K562 (cell line): ENCODE data around the gene HHATL. TPM values are rescaled to one million over a fixed set of nuclear protein-coding genes. Genes with fewer than 3 reads are reported as not detected.
A peak's percentile ranks its signal among the peaks of the same experiment; 100 is the strongest.

Experiments
- ARID1B ChIP-seq: fragments of 450-650 bp; IDR thresholded peaks from 2 replicates; pipeline ENCODE4 v1.6.1; 2016; ENCODE audit warnings: antibody characterized with exemption, mild to moderate bottlenecking, inconsistent platforms
- CTBP1 ChIP-seq: fragments of 450-650 bp; IDR thresholded peaks from 2 replicates; pipeline ENCODE4 v1.6.1; 2016; ENCODE audit warnings: borderline replicate concordance
- FIP1L1 ChIP-seq: fragments of 200-400 bp; formaldehyde crosslinking; IDR thresholded peaks from 2 replicates; pipeline ENCODE4 v1.6.1; 2018; ENCODE audit warnings: mild to moderate bottlenecking, low read depth, low read length; ENCODE audit not compliant: poor library complexity, severe bottlenecking
- FOXA1 ChIP-seq: fragments of 450-650 bp; IDR thresholded peaks from 2 replicates; pipeline ENCODE4 v1.6.1; 2016; ENCODE audit warnings: mild to moderate bottlenecking, borderline replicate concordance
- GATAD2B ChIP-seq: fragments of 450-650 bp; IDR thresholded peaks from 2 replicates; pipeline ENCODE4 v1.6.1; 2017; ENCODE audit warnings: mild to moderate bottlenecking, borderline replicate concordance
- HDAC8 ChIP-seq: fragments of 450-650 bp; IDR thresholded peaks from 2 replicates; pipeline ENCODE4 v1.6.1; 2016; ENCODE audit warnings: mild to moderate bottlenecking, missing genetic modification characterization, moderate library complexity, missing compliant biosample characterization
- HLTF ChIP-seq: fragments of 450-650 bp; IDR thresholded peaks from 2 replicates; pipeline ENCODE4 v1.6.1; 2016
- HNRNPL ChIP-seq: fragments of 200-400 bp; formaldehyde crosslinking; IDR thresholded peaks from 2 replicates; pipeline ENCODE4 v1.6.1; 2017; ENCODE audit warnings: low read depth, mild to moderate bottlenecking, low read length
- HOMEZ ChIP-seq: fragments of 250-450 bp; sonication (Bioruptor Pico); IDR thresholded peaks from 2 replicates; pipeline ENCODE4 v1.4.0; 2020; ENCODE audit warnings: mild to moderate bottlenecking, moderate library complexity
- KAT7 ChIP-seq: sonication (generic); formaldehyde crosslinking; IDR thresholded peaks from 2 replicates; pipeline ENCODE4 v1.8.0; 2022; ENCODE audit warnings: missing genetic modification reagents, mild to moderate bottlenecking, borderline replicate concordance
- MAX ChIP-seq: sonication (generic); formaldehyde crosslinking; IDR thresholded peaks from 2 replicates; pipeline ENCODE4 v1.9.0; 2022; ENCODE audit warnings: mild to moderate bottlenecking, missing genetic modification reagents
- POLR2AphosphoS5 ChIP-seq: IDR thresholded peaks from 2 replicates; pipeline ENCODE4 v1.6.1; 2011; ENCODE audit warnings: mild to moderate bottlenecking, low read depth, low read length, moderate library complexity; ENCODE audit not compliant: control insufficient read depth, insufficient read depth
- PTTG1 ChIP-seq: fragments of 450-650 bp; IDR thresholded peaks from 2 replicates; pipeline ENCODE4 v1.6.1; 2016; ENCODE audit warnings: low read depth, mild to moderate bottlenecking, missing genetic modification characterization, missing compliant biosample characterization
- RB1 ChIP-seq: fragments of 450-650 bp; IDR thresholded peaks from 2 replicates; pipeline ENCODE4 v1.6.1; 2017; ENCODE audit warnings: low read depth, mild to moderate bottlenecking
- SIN3A ChIP-seq, 2 experiments: fragments of 150-350 bp in 1 of 2; IDR thresholded peaks; 2 replicates each; pipeline ENCODE4 v1.6.1; 2011 to 2016; ENCODE audit warnings: borderline replicate concordance in 2 of 2, low read depth in 2 of 2, low read length in 2 of 2, mild to moderate bottlenecking in 2 of 2, moderate library complexity in 2 of 2; ENCODE audit not compliant: control insufficient read depth in 1 of 2
- SIN3B ChIP-seq: fragments of 450-650 bp; IDR thresholded peaks from 2 replicates; pipeline ENCODE4 v1.6.1; 2017; ENCODE audit warnings: low read depth, mild to moderate bottlenecking, moderate library complexity
- SMAD4 ChIP-seq: fragments of 250-450 bp; sonication (Bioruptor Pico); conservative IDR thresholded peaks from 2 replicates; pipeline ENCODE4 v1.8.0; 2021; ENCODE audit warnings: inconsistent platforms, mild to moderate bottlenecking, moderate library complexity
- SMARCE1 ChIP-seq: fragments of 450-650 bp; IDR thresholded peaks from 2 replicates; pipeline ENCODE4 v1.7.1; 2016; ENCODE audit warnings: mild to moderate bottlenecking
- USF1 ChIP-seq: sonication (generic); formaldehyde crosslinking; IDR thresholded peaks from 2 replicates; pipeline ENCODE4 v1.9.0; 2022; ENCODE audit warnings: mild to moderate bottlenecking, missing genetic modification reagents
- USF2 ChIP-seq: sonication (generic); formaldehyde crosslinking; IDR thresholded peaks from 2 replicates; pipeline ENCODE4 v1.5.0; 2020; ENCODE audit warnings: missing genetic modification reagents
- ZNF184 ChIP-seq: sonication (generic); formaldehyde crosslinking; IDR thresholded peaks from 2 replicates; pipeline ENCODE4 v1.5.0; 2020; ENCODE audit warnings: missing genetic modification reagents
- ZNF311 ChIP-seq: fragments of 250-450 bp; sonication (Bioruptor Pico); IDR thresholded peaks from 2 replicates; pipeline ENCODE4 v1.4.0; 2020; ENCODE audit warnings: mild to moderate bottlenecking, moderate library complexity
- ZNF589 ChIP-seq: fragments of 200-800 bp; sonication (Bioruptor generic); IDR thresholded peaks from 2 replicates; pipeline ENCODE4 v1.6.1; 2016; ENCODE audit warnings: low read depth, missing genetic modification characterization, missing compliant biosample characterization
- polyA plus RNA-seq, 8 experiments: library from polyadenylated mRNA; depleted of rRNA in 4 of 8; stranded (reverse) in 5 of 8; unstranded in 3 of 8; fragments of >200 nt; fragmentation: Nextera tagmentation in 2 of 8; fragmentation: Illumina TruSeq in 1 of 8; extraction: Ambion mirVana in 2 of 8; extraction: Trizol in 1 of 8; gene quantifications; 2 replicates each; pipeline versions ENCODE4 v1.2.1 to v1.2.3, GENCODE V29; 2011 to 2014; ENCODE audit warnings: inconsistent platforms in 1 of 8, missing spikeins in 1 of 8
- total RNA-seq, 7 experiments: library from RNA; depleted of rRNA in 6 of 7; stranded (reverse); fragments of >200 nt in 6 of 7; fragmentation: Illumina TruSeq in 2 of 7; extraction: Trizol in 2 of 7; gene quantifications; 2 replicates each; pipeline versions ENCODE4 v1.2.1 to v1.2.3, GENCODE V29; 2011 to 2021; ENCODE audit warnings: low replicate concordance in 1 of 7
- TF ChIP-seq, protein P1 (sequence below): sonication (generic); formaldehyde crosslinking; IDR thresholded peaks from 2 replicates; pipeline ENCODE4 v1.8.0; 2022; ENCODE audit warnings: missing genetic modification reagents, mild to moderate bottlenecking, borderline replicate concordance

HHATL gene
- total and polyA plus RNA-seq, 9 of the 15 experiments (the other 6 are each of a cell fraction or from before 2014, with no cell fraction given): not detected

DNA sequence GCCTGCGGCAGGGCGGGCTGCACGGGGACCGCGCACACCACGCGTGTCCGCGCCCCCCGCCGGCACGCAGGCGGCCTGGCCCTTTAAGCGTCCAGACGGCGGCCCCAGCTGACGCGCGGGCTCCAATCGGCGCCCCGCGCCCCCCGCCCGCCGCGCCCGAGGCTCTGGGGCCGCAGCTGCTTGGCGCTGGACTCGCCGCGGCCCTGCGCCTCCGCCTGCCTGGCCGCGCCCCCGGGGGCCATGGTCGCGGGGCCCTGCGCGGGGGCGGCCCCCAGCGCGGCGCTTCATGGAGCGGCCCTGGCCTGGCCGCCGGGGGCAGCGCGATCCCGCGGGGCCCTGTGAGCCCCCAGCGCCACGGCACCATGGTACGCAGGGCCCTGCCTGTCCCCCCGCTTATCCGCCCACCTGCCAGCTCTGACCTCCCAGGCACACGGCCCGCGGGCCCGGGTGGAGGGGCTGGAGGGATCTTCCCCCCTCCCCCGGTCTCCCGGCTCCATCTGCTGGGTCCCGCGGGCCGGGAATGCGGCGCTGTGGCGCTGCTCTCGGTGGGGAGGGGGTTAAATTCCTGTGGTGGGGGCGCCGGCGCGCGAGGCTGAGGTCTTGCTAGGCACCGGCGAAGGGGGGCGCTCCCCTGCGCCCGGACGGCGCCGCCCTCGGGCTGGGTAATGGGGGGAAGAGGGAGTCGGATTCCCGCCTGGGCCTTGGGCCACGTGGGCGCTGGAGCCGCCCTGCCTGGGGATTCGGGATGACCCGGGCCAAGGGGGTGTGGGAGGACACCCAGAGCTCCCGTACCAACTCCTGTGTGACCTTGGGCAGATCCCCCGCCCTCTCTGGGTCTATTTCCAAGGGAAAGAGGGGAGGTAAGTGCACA is 48.0 kb downstream of the HHATL start (continued):
- TF ChIP-seq ARID1B: no peak
- no peak for TF ChIP-seq HOMEZ (CRISPR knock-in tag)
- TF ChIP-seq CTBP1: peak; percentile 32; the same call in 1 of the 2 replicates
- 0 out of 2 replicates have a peak, but pooled peaks have one; percentile 34 for TF ChIP-seq ZNF589 (CRISPR knock-in tag)
- TF ChIP-seq SMARCE1: 0 out of 2 replicates have a peak, but pooled peaks have one; percentile 12
- peak; percentile 94 for TF ChIP-seq GATAD2B
- peak; percentile 81 for TF ChIP-seq MAX (CRISPR knock-in tag)
- TF ChIP-seq PTTG1: no peak
- TF ChIP-seq HNRNPL: 0 out of 2 replicates have a peak, but pooled peaks have one; percentile 17
- TF ChIP-seq RB1: peak; percentile 51; the same call in 1 of the 2 replicates
- no peak for TF ChIP-seq FOXA1
- no peak for TF ChIP-seq ZNF311
- TF ChIP-seq HDAC8: peak; percentile 42; the same call in 1 of the 2 replicates
- TF ChIP-seq SMAD4 (CRISPR knock-in tag): peak; percentile 75; the same call in 1 of the 2 replicates
- TF ChIP-seq POLR2AphosphoS5: 0 out of 2 replicates have a peak, but pooled peaks have one; percentile 14
- TF ChIP-seq, protein P1, sequence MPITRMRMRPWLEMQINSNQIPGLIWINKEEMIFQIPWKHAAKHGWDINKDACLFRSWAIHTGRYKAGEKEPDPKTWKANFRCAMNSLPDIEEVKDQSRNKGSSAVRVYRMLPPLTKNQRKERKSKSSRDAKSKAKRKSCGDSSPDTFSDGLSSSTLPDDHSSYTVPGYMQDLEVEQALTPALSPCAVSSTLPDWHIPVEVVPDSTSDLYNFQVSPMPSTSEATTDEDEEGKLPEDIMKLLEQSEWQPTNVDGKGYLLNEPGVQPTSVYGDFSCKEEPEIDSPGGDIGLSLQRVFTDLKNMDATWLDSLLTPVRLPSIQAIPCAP: no peak
- no peak for TF ChIP-seq ZNF184 (CRISPR knock-in tag)
- TF ChIP-seq KAT7 (CRISPR knock-in tag): no peak
- TF ChIP-seq FIP1L1: peak; percentile 81
- peak; percentile 66 for TF ChIP-seq USF1 (CRISPR knock-in tag)
- peak in 1 of 2 experiments; percentile 66; a peak in 1 of 4 replicates for TF ChIP-seq SIN3A (IDR thresholded peaks at IDR 0.05; ENCODE audit: borderline replicate concordance in 2 of 2, control insufficient read depth in 1 of 2, low read depth in 2 of 2, low read length in 2 of 2)
- TF ChIP-seq USF2 (CRISPR knock-in tag): peak; percentile 71
- TF ChIP-seq SIN3B: 0 out of 2 replicates have a peak, but pooled peaks have one; percentile 28
- no peak for TF ChIP-seq HLTF
